ENCODE data around the gene SLIT3. TPM values are rescaled to one million over a fixed set of nuclear protein-coding genes. Genes with fewer than 3 reads are reported as not detected.

The SLIT3 gene
- total and polyA plus RNA-seq, 2 donors (not counting 3 experiments of a cell fraction or from before 2014, with no cell fraction given): 0.90 to 1.0 TPM

- intact Hi-C loops (cut with micrococcal nuclease): no loop called here
- CTCF ChIA-PET: no interaction called here
- no peaks in the 10 kb centered on the region for H3K27me3 ChIP-seq (ENCODE audit: control insufficient read depth in 2 of 2, insufficient read depth in 2 of 2, low read length in 2 of 2)
- H3K36me3 ChIP-seq (ENCODE audit: control insufficient read depth in 2 of 2, extremely low read depth in 1 of 2, insufficient read depth in 2 of 2, low read length in 2 of 2): no peaks in the 10 kb centered on the region
- FAIRE-seq: no peak
- H3K4me3 ChIP-seq (replicated peaks in 1 of 3; ENCODE audit: insufficient read depth in 1 of 3, low read depth in 1 of 3, low read length in 3 of 3): no peak overlapping the region
- dilution Hi-C loops (cut with MboI; ENCODE audit: extremely low pct_ligation_motif_present, low sequenced_read_pairs): no loop called here
- TF ChIP-seq MAX (IDR thresholded peaks at IDR 0.05; ENCODE audit: insufficient read depth, insufficient read length) (no peak), FOS (IDR thresholded peaks at IDR 0.05; ENCODE audit: borderline replicate concordance, insufficient read depth, low read length) (no peak), MYC (IDR thresholded peaks at IDR 0.05; ENCODE audit: low read depth, low read length) (no peak), GATA2 (IDR thresholded peaks at IDR 0.05; ENCODE audit: insufficient read depth, insufficient read length, low read depth, low read length) (no peak), CTCF (IDR thresholded peaks at IDR 0.05; ENCODE audit: extremely low read depth in 1 of 2, insufficient read depth in 1 of 2, low read depth in 1 of 2, low read length in 2 of 2) (no peak), POLR2AphosphoS5 (IDR thresholded peaks at IDR 0.05; ENCODE audit: insufficient read depth, low read depth, low read length) (no peak), JUN (IDR thresholded peaks at IDR 0.05; ENCODE audit: borderline replicate concordance, insufficient read depth, insufficient read length, low read depth) (no peak), POLR2A (IDR thresholded peaks at IDR 0.05; ENCODE audit: low read depth, low read length) (no peak)
- no peak overlapping the region for H3K27ac ChIP-seq (ENCODE audit: insufficient read depth, low read depth, low read length)
- BruUV-seq (replicated peaks): no TSS peak
- H2AFZ ChIP-seq (ENCODE audit: low read depth, low read length): no peak overlapping the region
- POLR2A ChIA-PET: no interaction called here
- H3K9me1 ChIP-seq (replicated peaks; ENCODE audit: control insufficient read depth, extremely low read depth, insufficient read depth, low read length): no peaks in the 10 kb centered on the region
- no peak for DNase-seq (ENCODE audit: low read depth, low spot score)
- no peak overlapping the region for H3K9ac ChIP-seq (replicated peaks; ENCODE audit: extremely low read depth, insufficient read depth, low read length)
- H3K9me3 ChIP-seq (replicated peaks; ENCODE audit: control insufficient read depth, insufficient read depth, low read length): no peaks in the 10 kb centered on the region
- no peak overlapping the region for H3K4me2 ChIP-seq (ENCODE audit: insufficient read depth, low read length)
- no peaks in the 10 kb centered on the region for H4K20me1 ChIP-seq (replicated peaks; ENCODE audit: control insufficient read depth, extremely low read depth, insufficient read depth, low read length)
- no peaks in the 10 kb centered on the region for H3K4me1 ChIP-seq (ENCODE audit: control insufficient read depth, extremely low read depth, insufficient read depth, low read length)
- no peaks in the 10 kb centered on the region for H3K79me2 ChIP-seq (ENCODE audit: control insufficient read depth, insufficient read depth, low read length)
Observed at GRCh38 chr5:168786147-168786546, 514.8 kb downstream of the SLIT3 start.
